Inflammatory macrophage treated with lipopolysaccharide for 1 hour (primary cell): ENCODE results near the gene MBD2.
"Not testable (repeated sequence)": the region's sequence is repeated elsewhere in the genome, so short reads cannot be mapped to it uniquely, and the experiment has no call there.

ENCODE experiments used
- DNase-seq, 2 donors: peaks; one replicate each; pipeline ENCODE4 v3.0.0-alpha.2; 2020 to 2022

Gene MBD2

GRCh38 chr18:54233747-54234146 is 9.3 kb upstream of the MBD2 start:
- peak; percentile 42 to 60 for DNase-seq

GRCh38 chr18:54233228-54233625 is 8.8 kb upstream of the MBD2 start:
- peak in 1 of 2 donors; percentile 25 for DNase-seq

- DNase-seq, result no peak
Observed at GRCh38 chr18:54232485-54233227, 8.2 kb upstream of the MBD2 start.

GRCh38 chr18:54229421-54230059 is 5.1 kb upstream of the MBD2 start:
- no peak for DNase-seq

GRCh38 chr18:54228364-54228763 is 3.9 kb upstream of the MBD2 start:
- DNase-seq, result no peak

- DNase-seq, result peak in 1 of 2 donors; percentile 38
Observed at GRCh38 chr18:54223568-54224241, 764 bp downstream of the MBD2 start.

- peak in 1 of 2 donors; percentile 15 for DNase-seq
Observed at GRCh38 chr18:54222922-54223567, 1.4 kb downstream of the MBD2 start.

- no peak for DNase-seq
Observed at GRCh38 chr18:54220406-54220805, 4.1 kb downstream of the MBD2 start.

GRCh38 chr18:54218803-54219202 is 5.7 kb downstream of the MBD2 start:
- not testable (repeated sequence) for DNase-seq

- DNase-seq, result no peak
Observed at GRCh38 chr18:54218299-54218698, 6.2 kb downstream of the MBD2 start.

- no peak for DNase-seq
Observed at GRCh38 chr18:54217624-54218023, 6.8 kb downstream of the MBD2 start.

- no peak for DNase-seq
Observed at GRCh38 chr18:54215069-54215468, 9.4 kb downstream of the MBD2 start.

GRCh38 chr18:54210463-54210862 is 14.0 kb downstream of the MBD2 start:
- DNase-seq, result no peak

GRCh38 chr18:54209471-54210180 is 14.8 kb downstream of the MBD2 start:
- peak; percentile 42 to 50 for DNase-seq

- no peak for DNase-seq
Observed at GRCh38 chr18:54206447-54206846, 18.0 kb downstream of the MBD2 start.

- DNase-seq, result no peak
Observed at GRCh38 chr18:54205959-54206358, 18.5 kb downstream of the MBD2 start.

- not testable (repeated sequence) for DNase-seq
Observed at GRCh38 chr18:54205448-54205847, 19.0 kb downstream of the MBD2 start.

GRCh38 chr18:54204883-54205282 is 19.6 kb downstream of the MBD2 start:
- no peak for DNase-seq

GRCh38 chr18:54203914-54204313 is 20.6 kb downstream of the MBD2 start:
- DNase-seq, result no peak

GRCh38 chr18:54202851-54203250 is 21.6 kb downstream of the MBD2 start:
- no peak for DNase-seq

- no peak for DNase-seq
Observed at GRCh38 chr18:54197747-54198411, 26.6 kb downstream of the MBD2 start.

- DNase-seq, result no peak
Observed at GRCh38 chr18:54193786-54194185, 30.7 kb downstream of the MBD2 start.
